PC-9 (cell line): Measurements from ENCODE around the gene LARGE1. TPM values are rescaled to one million over a fixed set of nuclear protein-coding genes. Genes with fewer than 3 reads are reported as not detected.

ENCODE experiments used
- BruUV-seq: library from RNA; stranded (reverse); fragments of 400-500 nt; replicated peaks from 2 replicates; lab custom pipeline; 2021; lab: Mats Ljungman, UMichigan
- CTCF ChIA-PET: fragments of 300-600 bp; sonication (Branson Sonifier 250); formaldehyde crosslinking; loops from one replicate; lab custom pipeline; 2022; ENCODE audit warnings: antibody characterized with exemption; lab: Charles Lee
- POLR2A ChIA-PET: fragments of 300-600 bp; sonication (Branson Sonifier 250); formaldehyde crosslinking; loops from one replicate; lab custom pipeline; 2022; ENCODE audit warnings: antibody characterized with exemption; ENCODE audit not compliant: unreplicated experiment; lab: Charles Lee
- DNase-seq, 2 experiments: peaks; one replicate each; pipeline versions ENCODE4 v3.0.0 to v3.0.0-alpha.2; 2015 to 2022; ENCODE audit warnings: mixed read lengths in 1 of 2
- H2AFZ ChIP-seq: fragments of 200-600 bp; sonication (generic); 2 replicates; pipeline ENCODE4 v1.8.1; 2017; ENCODE audit warnings: antibody characterized with exemption
- H3F3A ChIP-seq: fragments of 200-600 bp; sonication (generic); 2 replicates; pipeline ENCODE4 v1.8.1; 2017; ENCODE audit warnings: antibody characterized with exemption, mild to moderate bottlenecking, low read depth; ENCODE audit not compliant: insufficient read depth
- H3K27ac ChIP-seq: fragments of 200-600 bp; sonication (generic); 2 replicates; pipeline ENCODE4 v1.6.1; 2016; ENCODE audit warnings: mixed run types
- H3K27me3 ChIP-seq: fragments of 200-600 bp; sonication (generic); 2 replicates; pipeline ENCODE4 v1.6.1; 2016; ENCODE audit warnings: low read depth, mixed run types; ENCODE audit not compliant: insufficient read depth
- H3K36me3 ChIP-seq: fragments of 200-600 bp; sonication (generic); 2 replicates; pipeline ENCODE4 v1.6.1; 2016; ENCODE audit warnings: low read depth, mixed run types
- H3K4me1 ChIP-seq: fragments of 200-600 bp; sonication (generic); replicated peaks from 2 replicates; pipeline ENCODE4 v1.6.1; 2016; ENCODE audit warnings: mixed run types; ENCODE audit not compliant: insufficient read depth
- H3K4me2 ChIP-seq: fragments of 200-600 bp; sonication (generic); 2 replicates; pipeline ENCODE4 v1.6.1; 2017; ENCODE audit warnings: mixed run types
- H3K4me3 ChIP-seq: fragments of 200-600 bp; sonication (generic); 2 replicates; pipeline ENCODE4 v1.6.1; 2016; ENCODE audit warnings: mixed run types
- H3K79me2 ChIP-seq: fragments of 200-600 bp; sonication (generic); 2 replicates; pipeline ENCODE4 v1.6.1; 2017; ENCODE audit warnings: low read depth, mixed run types
- H3K9me2 ChIP-seq: fragments of 200-600 bp; sonication (generic); 2 replicates; pipeline ENCODE4 v1.8.1; 2017; ENCODE audit warnings: mild to moderate bottlenecking; ENCODE audit not compliant: insufficient read depth
- H3K9me3 ChIP-seq: fragments of 200-600 bp; sonication (generic); 2 replicates; pipeline ENCODE4 v1.8.1; 2016; ENCODE audit warnings: low read depth; ENCODE audit not compliant: insufficient read depth
- H4K20me1 ChIP-seq: fragments of 200-600 bp; sonication (generic); 2 replicates; pipeline ENCODE4 v1.8.1; 2017; ENCODE audit not compliant: insufficient read depth
- CTCF ChIP-seq: fragments of 200-600 bp; sonication (generic); conservative IDR thresholded peaks from 2 replicates; pipeline ENCODE4 v1.6.1; 2017; ENCODE audit warnings: mixed run types, antibody characterized with exemption, mild to moderate bottlenecking, moderate library complexity
- EZH2 ChIP-seq: fragments of 200-600 bp; sonication (generic); IDR thresholded peaks from 2 replicates; pipeline ENCODE4 v1.8.0; 2017; ENCODE audit warnings: antibody characterized with exemption, low read depth
- intact Hi-C: fragments of 100-400 bp; cut with micrococcal nuclease; formaldehyde crosslinking; loops from one replicate; pipeline ENCODE4 v1.10.0; 2022; ENCODE audit not compliant: unreplicated experiment
- total RNA-seq: library from RNA; stranded (reverse); gene quantifications from 2 replicates; pipeline ENCODE4 v1.2.3, GENCODE V29; 2021

LARGE1 gene
- total RNA-seq, 1 experiment from 2014 or later = 12.5 TPM

GRCh38 chr22:33831651-33832050 is 88.6 kb downstream of the LARGE1 start:
- no peak overlapping the region for H3K27ac ChIP-seq
- H3K9me3 ChIP-seq = no peaks in the 10 kb centered on the region
- DNase-seq = no peak
- no peaks in the 10 kb centered on the region for H3K36me3 ChIP-seq
- CTCF ChIA-PET = no interaction called here
- H3F3A ChIP-seq = no peaks in the 10 kb centered on the region
- no peak overlapping the region for H3K4me3 ChIP-seq
- intact Hi-C loops = no loop called here
- no peaks in the 10 kb centered on the region; the same call in 1 of the 2 replicates for H4K20me1 ChIP-seq
- H3K27me3 ChIP-seq = no peaks in the 10 kb centered on the region
- no peak for TF ChIP-seq CTCF
- TF ChIP-seq EZH2 = no peak
- no peak overlapping the region for H3K4me2 ChIP-seq
- H3K79me2 ChIP-seq = no peaks in the 10 kb centered on the region
- no peaks in the 10 kb centered on the region for H3K9me2 ChIP-seq
- no TSS peak for BruUV-seq
- no peaks in the 10 kb centered on the region for H3K4me1 ChIP-seq
- no peak overlapping the region for H2AFZ ChIP-seq
- POLR2A ChIA-PET = no interaction called here

- CTCF ChIA-PET = no interaction called here
These were observed 89.1 kb downstream of the LARGE1 start for GRCh38 chr22:33831207-33831606.

GRCh38 chr22:33829546-33830280 is 90.6 kb downstream of the LARGE1 start:
- no peaks in the 10 kb centered on the region for H3K79me2 ChIP-seq
- H3F3A ChIP-seq = no peaks in the 10 kb centered on the region
- no peaks in the 10 kb centered on the region for H3K9me2 ChIP-seq
- no peaks in the 10 kb centered on the region for H3K36me3 ChIP-seq
- ChIA-PET POLR2A (no interaction called here), CTCF (no interaction called here)
- intact Hi-C loops = no loop called here
- no peak overlapping the region for H3K27ac ChIP-seq
- H3K9me3 ChIP-seq = no peaks in the 10 kb centered on the region
- H3K4me3 ChIP-seq = no peak overlapping the region
- H3K4me1 ChIP-seq = no peaks in the 10 kb centered on the region
- H3K27me3 ChIP-seq = no peaks in the 10 kb centered on the region
- DNase-seq = no peak
- no peak overlapping the region for H2AFZ ChIP-seq
- no peak for TF ChIP-seq CTCF
- TF ChIP-seq EZH2 = no peak
- no peaks in the 10 kb centered on the region; the same call in 1 of the 2 replicates for H4K20me1 ChIP-seq
- BruUV-seq = no TSS peak
- H3K4me2 ChIP-seq = no peak overlapping the region

More at GRCh38 chr22:33831207-33831606, 89.1 kb downstream of the LARGE1 start:
- H3K79me2 ChIP-seq = no peaks in the 10 kb centered on the region
- H3F3A ChIP-seq = no peaks in the 10 kb centered on the region
- H3K4me2 ChIP-seq = no peak overlapping the region
- H3K36me3 ChIP-seq = no peaks in the 10 kb centered on the region
- intact Hi-C loops = no loop called here
- no peaks in the 10 kb centered on the region; the same call in 1 of the 2 replicates for H4K20me1 ChIP-seq
- no peaks in the 10 kb centered on the region for H3K4me1 ChIP-seq
- H3K9me2 ChIP-seq = no peaks in the 10 kb centered on the region
- H3K4me3 ChIP-seq = no peak overlapping the region
- no peaks in the 10 kb centered on the region for H3K27me3 ChIP-seq
- TF ChIP-seq CTCF = no peak
- no peaks in the 10 kb centered on the region for H3K9me3 ChIP-seq
- BruUV-seq = no TSS peak
- no peak for DNase-seq
- no peak overlapping the region for H2AFZ ChIP-seq
- H3K27ac ChIP-seq = no peak overlapping the region
- POLR2A ChIA-PET = no interaction called here
